Sigmoid colon (tissue), 4 donors: ENCODE measurements around the gene NAA80.

Experiments
- POLR2A ChIP-seq, 2 donors: fragments of 450-650 bp; IDR thresholded peaks; one replicate each; pipeline ENCODE4 v1.6.1; 2016; ENCODE audit warnings: antibody characterized with exemption in 2 of 2, mild to moderate bottlenecking in 2 of 2, moderate library complexity in 2 of 2
- POLR2AphosphoS5 ChIP-seq, 4 donors: sonication (generic); formaldehyde crosslinking; IDR thresholded peaks; one replicate each; pipeline ENCODE4 v1.6.1; 2017; ENCODE audit warnings: antibody characterized with exemption in 4 of 4
- TF ChIP-seq, protein P1 (sequence below), 4 experiments: fragments of 450-650 bp in 3 of 4; fragments of 200-600 bp in 1 of 4; IDR thresholded peaks; one replicate each; pipeline ENCODE4 v1.5.1; 2016 to 2019; ENCODE audit warnings: antibody characterized with exemption in 4 of 4, mild to moderate bottlenecking in 3 of 4, moderate library complexity in 2 of 4

DNA sequence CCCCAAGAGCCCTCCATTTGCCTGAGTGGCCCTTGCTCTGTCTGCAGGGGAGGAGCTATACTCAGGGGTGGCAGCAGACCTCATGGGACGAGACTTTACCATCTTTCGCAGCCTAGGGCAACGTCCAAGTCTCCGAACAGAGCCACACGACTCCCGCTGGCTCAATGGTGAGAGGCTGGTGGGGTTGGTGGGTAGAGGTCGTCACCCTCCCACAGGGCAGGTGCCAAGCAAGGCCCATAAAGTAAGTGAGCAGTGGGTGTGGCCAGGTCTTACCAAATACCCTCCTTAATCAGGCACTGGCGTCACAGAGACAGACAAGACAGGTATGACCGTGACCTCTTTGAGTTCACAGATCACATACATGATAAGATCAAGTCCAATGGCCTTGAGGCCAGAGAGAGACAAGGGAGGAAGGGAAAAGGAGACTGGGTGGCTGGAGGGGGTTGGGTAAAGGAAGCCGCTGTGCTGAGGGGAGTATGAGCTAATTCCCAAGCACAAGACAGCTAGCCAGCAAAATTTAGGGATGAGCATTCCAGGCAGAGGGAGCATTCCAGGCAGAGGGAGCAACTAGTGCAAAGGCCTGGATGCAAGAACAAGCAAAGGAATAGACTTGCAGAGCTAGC, 27.8 kb downstream of the NAA80 start:
- TF ChIP-seq, protein P1, sequence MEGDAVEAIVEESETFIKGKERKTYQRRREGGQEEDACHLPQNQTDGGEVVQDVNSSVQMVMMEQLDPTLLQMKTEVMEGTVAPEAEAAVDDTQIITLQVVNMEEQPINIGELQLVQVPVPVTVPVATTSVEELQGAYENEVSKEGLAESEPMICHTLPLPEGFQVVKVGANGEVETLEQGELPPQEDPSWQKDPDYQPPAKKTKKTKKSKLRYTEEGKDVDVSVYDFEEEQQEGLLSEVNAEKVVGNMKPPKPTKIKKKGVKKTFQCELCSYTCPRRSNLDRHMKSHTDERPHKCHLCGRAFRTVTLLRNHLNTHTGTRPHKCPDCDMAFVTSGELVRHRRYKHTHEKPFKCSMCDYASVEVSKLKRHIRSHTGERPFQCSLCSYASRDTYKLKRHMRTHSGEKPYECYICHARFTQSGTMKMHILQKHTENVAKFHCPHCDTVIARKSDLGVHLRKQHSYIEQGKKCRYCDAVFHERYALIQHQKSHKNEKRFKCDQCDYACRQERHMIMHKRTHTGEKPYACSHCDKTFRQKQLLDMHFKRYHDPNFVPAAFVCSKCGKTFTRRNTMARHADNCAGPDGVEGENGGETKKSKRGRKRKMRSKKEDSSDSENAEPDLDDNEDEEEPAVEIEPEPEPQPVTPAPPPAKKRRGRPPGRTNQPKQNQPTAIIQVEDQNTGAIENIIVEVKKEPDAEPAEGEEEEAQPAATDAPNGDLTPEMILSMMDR (IDR thresholded peaks at IDR 0.05), result no peak
- no peak for TF ChIP-seq POLR2AphosphoS5 (IDR thresholded peaks at IDR 0.05)
- no peak for TF ChIP-seq POLR2A (IDR thresholded peaks at IDR 0.05)
